ENCODE measurements around the gene ANKRD35. TPM values are rescaled to one million over a fixed set of nuclear protein-coding genes. Genes with fewer than 3 reads are reported as not detected.

Gene ANKRD35
- polyA plus RNA-seq, 5 donors, result 3.7 to 5.5 (median 4.3) TPM

Other genes with a start within 250 kb of the ANKRD35 start
- 1 to 10 TPM; 1.3 to 2.9 (median 2.5) TPM for gene PDZK1, start 178.5 kb downstream of the ANKRD35 start, polyA plus RNA-seq (ENCODE audit: insufficient read depth in 1 of 5, insufficient read length in 5 of 5, low replicate concordance in 1 of 5)
- 1 to 10 TPM; 1.5 to 3.3 (median 2.2) TPM for gene CD160, start 166.4 kb downstream of the ANKRD35 start, polyA plus RNA-seq (ENCODE audit: insufficient read depth in 1 of 5, insufficient read length in 5 of 5, low replicate concordance in 1 of 5)
- 10 to 100 TPM; 13.8 to 19.9 (median 18.1) TPM for gene RNF115, start 61.8 kb downstream of the ANKRD35 start, polyA plus RNA-seq (ENCODE audit: insufficient read depth in 1 of 5, insufficient read length in 5 of 5, low replicate concordance in 1 of 5)
- 10 to 100 TPM; 28.5 to 37.7 (median 35.9) TPM for gene POLR3C, start 61.7 kb downstream of the ANKRD35 start, polyA plus RNA-seq (ENCODE audit: insufficient read depth in 1 of 5, insufficient read length in 5 of 5, low replicate concordance in 1 of 5)
- 10 to 100 TPM in 3 of 5 donors, 1 to 10 TPM in 2; 8.7 to 11.7 (median 10.5) TPM for gene NUDT17, start 40.2 kb downstream of the ANKRD35 start, polyA plus RNA-seq (ENCODE audit: insufficient read depth in 1 of 5, insufficient read length in 5 of 5, low replicate concordance in 1 of 5)
- gene PIAS3, start 26.8 kb downstream of the ANKRD35 start, polyA plus RNA-seq (ENCODE audit: insufficient read depth in 1 of 5, insufficient read length in 5 of 5, low replicate concordance in 1 of 5), result 10 to 100 TPM; 60.7 to 87.1 (median 79.4) TPM
- 1 to 10 TPM; 2.5 to 4.1 (median 2.9) TPM for gene ITGA10, start 24.2 kb upstream of the ANKRD35 start, polyA plus RNA-seq (ENCODE audit: insufficient read depth in 1 of 5, insufficient read length in 5 of 5, low replicate concordance in 1 of 5)
- 10 to 100 TPM; 48.6 to 52.8 (median 50.1) TPM for gene PEX11B, start 32.9 kb upstream of the ANKRD35 start, polyA plus RNA-seq (ENCODE audit: insufficient read depth in 1 of 5, insufficient read length in 5 of 5, low replicate concordance in 1 of 5)
- 100 to 1,000 TPM; 183 to 197 (median 186) TPM for gene RBM8A, start 41.6 kb upstream of the ANKRD35 start, polyA plus RNA-seq (ENCODE audit: insufficient read depth in 1 of 5, insufficient read length in 5 of 5, low replicate concordance in 1 of 5)
- gene LIX1L, start 72.2 kb upstream of the ANKRD35 start, polyA plus RNA-seq (ENCODE audit: insufficient read depth in 1 of 5, insufficient read length in 5 of 5, low replicate concordance in 1 of 5), result 10 to 100 TPM; 36.4 to 45.1 (median 43.7) TPM
- 1 to 10 TPM in 2 of 5 donors, under 1 TPM in 3; 0.68 to 1.5 (median 0.90) TPM for gene ANKRD34A, start 78.7 kb upstream of the ANKRD35 start, polyA plus RNA-seq (ENCODE audit: insufficient read depth in 1 of 5, insufficient read length in 5 of 5, low replicate concordance in 1 of 5)
- gene POLR3GL, start 78.8 kb upstream of the ANKRD35 start, polyA plus RNA-seq (ENCODE audit: insufficient read depth in 1 of 5, insufficient read length in 5 of 5, low replicate concordance in 1 of 5), result 10 to 100 TPM; 42.3 to 54.6 (median 45.7) TPM
- gene TXNIP, start 110.7 kb upstream of the ANKRD35 start, polyA plus RNA-seq (ENCODE audit: insufficient read depth in 1 of 5, insufficient read length in 5 of 5, low replicate concordance in 1 of 5), result 100 to 1,000 TPM; 298 to 564 (median 375) TPM
- gene HJV, start 135.9 kb upstream of the ANKRD35 start, polyA plus RNA-seq (ENCODE audit: insufficient read depth in 1 of 5, insufficient read length in 5 of 5, low replicate concordance in 1 of 5), result 1 to 10 TPM in 1 of 5 donors, under 1 TPM in 2, not detected in 2; 0.39 to 7.1 (median 0.77) TPM

Measured in right lung (tissue), 5 donors.